ENCODE results near the gene SARM1. TPM values are rescaled to one million over a fixed set of nuclear protein-coding genes. Genes with fewer than 3 reads are reported as not detected.
A peak's percentile ranks its signal among the peaks of the same experiment; 100 is the strongest.

SARM1 gene
- total and polyA plus RNA-seq, 2 of the 13 experiments (the other 11 are each of a cell fraction or from before 2014, with no cell fraction given), result 0.73 to 0.86 TPM

GRCh38 chr17:28405632-28406472 is 34.4 kb downstream of the SARM1 start, which contains the start of gene SLC46A1 (continued):
- TF ChIP-seq ZNF577 (CRISPR knock-in tag; IDR thresholded peaks at IDR 0.05; ENCODE audit: borderline replicate concordance, low read depth), result no peak
- TF ChIP-seq PBX2 (CRISPR knock-in tag; IDR thresholded peaks at IDR 0.05), result no peak
- no peak for TF ChIP-seq ZSCAN22 (CRISPR knock-in tag; IDR thresholded peaks at IDR 0.05)
- TF ChIP-seq ZNF329 (CRISPR knock-in tag; IDR thresholded peaks at IDR 0.05; ENCODE audit: low read depth), result no peak
- TF ChIP-seq ZNF326 (CRISPR knock-in tag; IDR thresholded peaks at IDR 0.05; ENCODE audit: borderline replicate concordance), result no peak
- TF ChIP-seq FLYWCH1 (CRISPR knock-in tag; IDR thresholded peaks at IDR 0.05), result no peak
- no peak for TF ChIP-seq FOXK2 (IDR thresholded peaks at IDR 0.05)
- no peak; the same call in 1 of the 2 replicates for TF ChIP-seq NR0B2 (CRISPR knock-in tag; IDR thresholded peaks at IDR 0.05)
- TF ChIP-seq ELF3 (CRISPR knock-in tag; IDR thresholded peaks at IDR 0.05), result no peak
- no peak for TF ChIP-seq NCOR1 (IDR thresholded peaks at IDR 0.05; ENCODE audit: borderline replicate concordance, low read length)
- TF ChIP-seq THAP11 (CRISPR knock-in tag; IDR thresholded peaks at IDR 0.05), result 0 out of 2 replicates have a peak, but pooled peaks have one; percentile 12
- TF ChIP-seq ZNF235 (CRISPR knock-in tag; IDR thresholded peaks at IDR 0.05; ENCODE audit: borderline replicate concordance), result no peak
- no peak for TF ChIP-seq SMYD3 (CRISPR knock-in tag; IDR thresholded peaks at IDR 0.05)
- no peak for TF ChIP-seq RCOR2 (CRISPR knock-in tag; IDR thresholded peaks at IDR 0.05)
- no peak for TF ChIP-seq ZNF382 (CRISPR knock-in tag; IDR thresholded peaks at IDR 0.05; ENCODE audit: borderline replicate concordance)
- no peak for TF ChIP-seq PAF1 (CRISPR knock-in tag; IDR thresholded peaks at IDR 0.05)
- TF ChIP-seq ZBTB21 (CRISPR knock-in tag; IDR thresholded peaks at IDR 0.05), result no peak
- TF ChIP-seq ZMYM2 (CRISPR knock-in tag; IDR thresholded peaks at IDR 0.05), result no peak
- no peak for TF ChIP-seq ZGPAT (CRISPR knock-in tag; IDR thresholded peaks at IDR 0.05)
- no peak; the same call in 1 of the 2 replicates for TF ChIP-seq ZNF296 (CRISPR knock-in tag; conservative IDR thresholded peaks at IDR 0.05)
- TF ChIP-seq ZNF414 (CRISPR knock-in tag; IDR thresholded peaks at IDR 0.05), result peak; percentile 73; the same call in 1 of the 2 replicates
- TF ChIP-seq ZNF776 (CRISPR knock-in tag; IDR thresholded peaks at IDR 0.05), result no peak
- peak; percentile 20; the same call in 1 of the 2 replicates for TF ChIP-seq ZHX1 (CRISPR knock-in tag; IDR thresholded peaks at IDR 0.05; ENCODE audit: low read depth)
